GM12878 (cell line): Measurements from ENCODE around the gene NINL. TPM values are rescaled to one million over a fixed set of nuclear protein-coding genes. Genes with fewer than 3 reads are reported as not detected.

Experiments used
- ATAC-seq: fragments of 200-7000 bp; cut with Tn5 transposase; 3 replicates; pipeline ENCODE4 v1.9.1; 2020; ENCODE audit warnings: mild to moderate bottlenecking, moderate library complexity
- BruUV-seq: library from RNA; stranded (reverse); fragments of 400-500 nt; replicated peaks from 2 replicates; lab custom pipeline; 2021; lab: Mats Ljungman, UMichigan
- CTCF ChIA-PET: fragments of 300-600 bp; sonication (Branson Sonifier 250); formaldehyde crosslinking; extraction: SDS; loops from one replicate; lab custom pipeline; 2021; ENCODE audit warnings: inconsistent platforms; lab: Yijun Ruan, JAX
- POLR2A ChIA-PET: fragments of 350-600 bp; formaldehyde crosslinking; extraction: SDS; loops from one replicate; lab custom pipeline; 2021; ENCODE audit warnings: inconsistent platforms; lab: Charles Lee
- RAD21 ChIA-PET: fragments of 300-600 bp; sonication (Branson Sonifier 250); formaldehyde crosslinking; loops from one replicate; lab custom pipeline; 2023; ENCODE audit warnings: antibody characterized with exemption; ENCODE audit not compliant: unreplicated experiment; lab: Charles Lee
- SMC1A ChIA-PET: fragments of 300-600 bp; sonication (Branson Sonifier 250); formaldehyde crosslinking; loops from one replicate; lab custom pipeline; 2023; ENCODE audit not compliant: unreplicated experiment, uncharacterized antibody; lab: Charles Lee
- DNase-seq: peaks from one replicate; pipeline ENCODE4 v3.0.0-alpha.2; 2011; ENCODE audit warnings: low read depth, low spot score
- FAIRE-seq: peaks from 3 replicates; lab custom pipeline; 2011; peaks lifted over from hg19 to GRCh38; lab: Jason Lieb, UNC
- H2AFZ ChIP-seq: 2 replicates; pipeline ENCODE4 v1.6.0; 2011; ENCODE audit warnings: low read depth, low read length, control low read depth; ENCODE audit not compliant: control insufficient read depth
- H3K27ac ChIP-seq: 2 replicates; pipeline ENCODE4 v1.5.1; 2011; ENCODE audit warnings: control low read depth; ENCODE audit not compliant: control insufficient read depth, insufficient read depth
- H3K27me3 ChIP-seq, 2 experiments: replicated peaks in 1 of 2; 2 replicates each; pipeline versions ENCODE4 v1.6.0 to v1.6.1; 2011; ENCODE audit warnings: low read length in 1 of 2; ENCODE audit not compliant: control insufficient read depth in 2 of 2, insufficient read depth in 2 of 2
- H3K36me3 ChIP-seq, 2 experiments: 2 replicates each; pipeline ENCODE4 v1.5.1; 2011; ENCODE audit warnings: low read length in 1 of 2; ENCODE audit not compliant: control insufficient read depth in 2 of 2, insufficient read depth in 2 of 2
- H3K4me1 ChIP-seq: 2 replicates; pipeline ENCODE4 v1.6.1; 2011; ENCODE audit warnings: mild to moderate bottlenecking, low read length, moderate library complexity, mixed read lengths; ENCODE audit not compliant: control insufficient read depth, insufficient read depth
- H3K4me2 ChIP-seq: 2 replicates; pipeline ENCODE4 v1.6.0; 2011; ENCODE audit warnings: control low read depth; ENCODE audit not compliant: control insufficient read depth, insufficient read depth
- H3K4me3 ChIP-seq: fragments of 200-600 bp; sonication (generic); 2 replicates; pipeline ENCODE4 v1.5.1; 2016
- H3K79me2 ChIP-seq: 2 replicates; pipeline ENCODE4 v1.6.0; 2011; ENCODE audit warnings: low read length; ENCODE audit not compliant: control insufficient read depth, insufficient read depth
- H3K9ac ChIP-seq: 2 replicates; pipeline ENCODE4 v1.8.0; 2011; ENCODE audit warnings: low read length, control low read depth, mixed read lengths; ENCODE audit not compliant: control insufficient read depth, insufficient read depth
- H3K9me3 ChIP-seq: replicated peaks from 3 replicates; pipeline ENCODE4 v1.5.1; 2011; ENCODE audit warnings: mild to moderate bottlenecking, low read length; ENCODE audit not compliant: control insufficient read depth, insufficient read depth
- H4K20me1 ChIP-seq: 2 replicates; pipeline ENCODE4 v1.6.0; 2011; ENCODE audit not compliant: control insufficient read depth, insufficient read depth
- BHLHE40 ChIP-seq, 2 experiments: fragments of 450-650 bp in 1 of 2; IDR thresholded peaks; 2 replicates each; pipeline ENCODE4 v1.6.1; 2011 to 2017; ENCODE audit warnings: low read depth in 2 of 2, borderline replicate concordance in 1 of 2, improper control_type of control experiment in 1 of 2, low read length in 1 of 2, mild to moderate bottlenecking in 1 of 2
- CTCF ChIP-seq, 3 experiments: IDR thresholded peaks in 2 of 3; conservative IDR thresholded peaks in 1 of 3; 2 replicates each; pipeline ENCODE4 v1.5.1; 2011; ENCODE audit warnings: low read depth in 3 of 3, low read length in 3 of 3, mild to moderate bottlenecking in 3 of 3, control low read depth in 2 of 3, moderate library complexity in 2 of 3, inconsistent platforms in 1 of 3, mixed read lengths in 1 of 3; ENCODE audit not compliant: control insufficient read depth in 2 of 3, insufficient read depth in 1 of 3; ENCODE audit errors: extremely low read depth in 1 of 3
- DPF2 ChIP-seq: fragments of 450-650 bp; IDR thresholded peaks from 2 replicates; pipeline ENCODE4 v1.6.1; 2017; ENCODE audit warnings: mild to moderate bottlenecking
- FOXM1 ChIP-seq: IDR thresholded peaks from 2 replicates; pipeline ENCODE4 v1.6.1; 2012; ENCODE audit warnings: low read depth, mild to moderate bottlenecking, inconsistent platforms, low read length, moderate library complexity
- IKZF2 ChIP-seq, 2 experiments: fragments of 450-650 bp; IDR thresholded peaks; 2 replicates each; pipeline ENCODE4 v1.6.1; 2017; ENCODE audit warnings: mild to moderate bottlenecking in 2 of 2, moderate library complexity in 2 of 2
- MTA3 ChIP-seq: IDR thresholded peaks from 2 replicates; pipeline ENCODE4 v1.6.1; 2012; ENCODE audit warnings: low read length, inconsistent platforms, borderline replicate concordance
- NBN ChIP-seq: fragments of 450-650 bp; IDR thresholded peaks from 2 replicates; pipeline ENCODE4 v1.6.1; 2016
- NRF1 ChIP-seq: conservative IDR thresholded peaks from 2 replicates; pipeline ENCODE4 v1.6.1; 2011; ENCODE audit warnings: mild to moderate bottlenecking, low read depth, low read length, improper control_type of control experiment
- PML ChIP-seq: IDR thresholded peaks from 2 replicates; pipeline ENCODE4 v1.6.1; 2012; ENCODE audit warnings: low read length, inconsistent platforms
- POLR2A ChIP-seq: IDR thresholded peaks from 2 replicates; pipeline ENCODE4 v1.6.1; 2011; ENCODE audit warnings: low read depth, mild to moderate bottlenecking, low read length
- POU2F2 ChIP-seq: IDR thresholded peaks from 3 replicates; pipeline ENCODE4 v1.6.1; 2011; ENCODE audit warnings: low read depth, mild to moderate bottlenecking, low read length, borderline replicate concordance
- RB1 ChIP-seq: fragments of 450-650 bp; formaldehyde crosslinking; IDR thresholded peaks from 2 replicates; pipeline ENCODE4 v1.6.1; 2017; ENCODE audit warnings: mild to moderate bottlenecking, borderline replicate concordance
- RELB ChIP-seq: fragments of 450-650 bp; IDR thresholded peaks from 2 replicates; pipeline ENCODE4 v1.6.1; 2017; ENCODE audit warnings: low read depth, mild to moderate bottlenecking, moderate library complexity
- RFX5 ChIP-seq: IDR thresholded peaks from 2 replicates; pipeline ENCODE4 v1.6.1; 2011; ENCODE audit warnings: low read depth, low read length, improper control_type of control experiment
- SRF ChIP-seq, 2 experiments: IDR thresholded peaks; 2 replicates each; pipeline ENCODE4 v1.6.1; 2011; ENCODE audit warnings: low read depth in 2 of 2, low read length in 2 of 2, mild to moderate bottlenecking in 1 of 2, moderate library complexity in 1 of 2
- SUPT20H ChIP-seq: IDR thresholded peaks from 2 replicates; pipeline ENCODE4 v1.6.1; 2011; ENCODE audit warnings: low read depth, mild to moderate bottlenecking, low read length, moderate library complexity, borderline replicate concordance; ENCODE audit not compliant: control insufficient read depth
- ZNF622 ChIP-seq: fragments of 450-650 bp; IDR thresholded peaks from 2 replicates; pipeline ENCODE4 v1.6.1; 2017; ENCODE audit warnings: mild to moderate bottlenecking, inconsistent platforms
- WGBS: methylation state at CpG from one replicate; pipeline ENCODE4 v1.1.6; 2016; ENCODE audit warnings: low lambda C conversion rate; ENCODE audit not compliant: insufficient replicate concordance, insufficient coverage; ENCODE audit errors: missing lambda C conversion rate; 5-methylcytosine and 5-hydroxymethylcytosine counted together
- in situ Hi-C: fragments of 300-500 bp; cut with MboI; formaldehyde crosslinking; loops from 9 replicates; pipeline ENCODE4 v1.14.3; 2018; ENCODE audit warnings: mixed read lengths
- intact Hi-C: fragments of 100-400 bp; cut with micrococcal nuclease; formaldehyde crosslinking; loops from one replicate; pipeline ENCODE4 v1.14.2; 2022; ENCODE audit not compliant: unreplicated experiment
- polyA plus RNA-seq, 11 experiments: library from polyadenylated mRNA; depleted of rRNA in 4 of 11; unstranded in 6 of 11; stranded (reverse) in 5 of 11; fragments of >200 nt; fragmentation: Nextera tagmentation in 4 of 11; fragmentation: Illumina TruSeq in 1 of 11; extraction: Ambion mirVana in 4 of 11; extraction: Trizol in 1 of 11; gene quantifications; 1 replicate in 1 of 11; 2 replicates in 10 of 11; pipeline versions ENCODE4 v1.2.1 to v1.2.3, GENCODE V29; 2011 to 2016; ENCODE audit warnings: inconsistent platforms in 2 of 11, missing spikeins in 2 of 11, low read depth in 1 of 11
- total RNA-seq, 4 experiments: library from RNA; depleted of rRNA in 3 of 4; stranded (reverse); fragments of >200 nt in 3 of 4; fragmentation: Illumina TruSeq in 1 of 4; extraction: Trizol in 1 of 4; gene quantifications; 2 replicates each; pipeline versions ENCODE4 v1.2.1 to v1.2.3, GENCODE V29; 2013 to 2021

The NINL gene
- total and polyA plus RNA-seq, 10 of the 15 experiments (the other 5 are each of a cell fraction or from before 2014, with no cell fraction given), result 0.04 to 0.77 (median 0.23) TPM; not detected in 1

DNA sequence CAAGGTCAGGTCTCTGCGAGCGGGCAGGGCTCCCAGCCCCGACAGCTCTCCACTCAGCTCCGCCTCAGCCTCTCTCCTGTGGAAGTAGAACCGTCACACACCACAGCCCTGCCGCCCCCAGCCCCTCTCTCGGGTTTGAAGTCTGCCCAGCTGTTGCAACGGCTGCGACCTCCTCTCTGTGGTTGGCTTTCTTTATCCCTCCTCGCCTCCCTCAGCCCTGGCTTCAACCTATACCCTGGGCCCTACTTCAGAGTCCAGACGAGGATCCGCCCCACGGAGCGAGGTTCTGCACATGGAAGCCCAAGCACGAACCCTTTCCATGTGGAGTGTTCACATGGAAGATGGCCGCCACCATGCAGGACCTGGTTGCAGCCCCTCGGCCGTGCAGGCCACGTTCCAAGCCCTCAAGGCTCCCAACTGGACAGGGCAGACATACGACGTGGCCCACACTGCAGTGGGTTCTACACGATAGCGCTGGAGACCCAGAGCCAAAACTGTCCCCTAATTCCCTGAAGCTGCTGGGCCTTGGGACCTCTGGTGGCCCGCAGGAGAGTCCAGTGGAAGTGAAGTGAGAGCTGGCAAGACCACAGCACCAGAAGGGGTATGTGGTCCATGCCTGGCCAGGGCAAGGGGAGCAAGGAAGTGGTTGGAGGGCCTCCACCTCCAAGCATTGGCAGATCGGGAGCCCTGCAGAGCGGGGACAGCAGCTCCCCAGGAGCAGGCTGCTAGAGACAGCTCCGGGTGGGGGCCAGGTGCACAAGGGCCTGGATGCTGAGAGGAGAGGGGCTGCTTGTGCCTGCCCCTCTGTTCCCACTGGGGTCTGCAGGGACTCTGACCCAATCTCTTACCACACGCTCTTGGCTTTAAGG is 108.1 kb downstream of the NINL start:
- ChIA-PET CTCF (no interaction called here), RAD21 (no interaction called here), POLR2A (no interaction called here), SMC1A (no interaction called here)
- H3K27ac ChIP-seq, result no peak overlapping the region
- H4K20me1 ChIP-seq, result no peaks in the 10 kb centered on the region
- no peaks in the 10 kb centered on the region for H3K79me2 ChIP-seq
- no peak overlapping the region for H3K9ac ChIP-seq
- DNase-seq, result no peak
- intact Hi-C loops (no loop called here), in situ Hi-C loops (no loop called here)
- WGBS, result 45% methylated on average over 28 of the region's 28 CpGs
- no peaks in the 10 kb centered on the region for H3K4me1 ChIP-seq
- ATAC-seq, result no peak
- FAIRE-seq, result no peak
- TF ChIP-seq RB1 (no peak), DPF2 (no peak), SRF (IDR thresholded peaks at IDR 0.05; ENCODE audit: low read depth in 2 of 2, low read length in 2 of 2) (no peak), IKZF2 (IDR thresholded peaks at IDR 0.05) (no peak), RELB (no peak), PML (no peak), NBN (no peak), BHLHE40 (IDR thresholded peaks at IDR 0.05; ENCODE audit: borderline replicate concordance in 1 of 2, low read depth in 2 of 2, low read length in 1 of 2) (no peak), NRF1 (no peak), FOXM1 (no peak), SUPT20H (no peak), RFX5 (no peak), MTA3 (no peak), POU2F2 (no peak), POLR2A (no peak), CTCF (IDR thresholded peaks at IDR 0.05 in 2 of 3, conservative IDR thresholded peaks at IDR 0.05 in 1 of 3; ENCODE audit: control insufficient read depth in 2 of 3, extremely low read depth in 1 of 3, insufficient read depth in 1 of 3, low read depth in 3 of 3, low read length in 3 of 3) (no peak), ZNF622 (no peak)
- H3K4me3 ChIP-seq, result no peak overlapping the region
- no peaks in the 10 kb centered on the region; a peak in 1 of 4 replicates for H3K27me3 ChIP-seq
- BruUV-seq, result no TSS peak
- no peak overlapping the region for H3K4me2 ChIP-seq
- no peak overlapping the region for H2AFZ ChIP-seq
- no peaks in the 10 kb centered on the region for H3K36me3 ChIP-seq
- H3K9me3 ChIP-seq, result no peaks in the 10 kb centered on the region
